ENCODE measurements around the gene NFKBIB. TPM values are rescaled to one million over a fixed set of nuclear protein-coding genes. Genes with fewer than 3 reads are reported as not detected.
"Not testable (repeated sequence)": the region's sequence is repeated elsewhere in the genome, so short reads cannot be mapped to it uniquely, and the experiment has no call there.

The NFKBIB gene
- polyA plus RNA-seq, 1 of the 3 experiments (the other 2 are of a cell fraction), result 31.8 TPM

DNA sequence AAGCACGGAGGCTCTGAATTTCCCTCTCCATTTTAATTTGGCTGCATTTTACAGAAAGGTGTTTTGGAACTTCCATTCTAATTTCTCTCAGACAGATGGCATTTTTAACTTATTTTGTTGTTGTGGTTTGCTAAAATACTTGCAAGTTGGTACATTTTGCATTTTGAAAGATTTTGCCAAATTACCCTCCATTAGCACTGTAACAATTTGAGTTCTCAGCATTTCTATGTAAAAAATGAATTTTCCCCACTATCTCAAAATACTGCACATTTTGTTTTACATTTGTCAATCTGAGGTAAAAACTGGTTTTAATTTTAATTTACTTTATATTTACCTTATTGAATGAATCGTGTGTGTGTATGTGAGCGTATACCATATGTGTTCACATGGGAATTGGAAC, 43.0 kb upstream of the NFKBIB start:
- no peak overlapping the region for H3K4me2 ChIP-seq
- 92% methylated on average over 3 of the region's 3 CpGs for WGBS (ENCODE audit: low lambda C conversion rate)
- TF ChIP-seq NRF1 (IDR thresholded peaks at IDR 0.05; ENCODE audit: low read depth, low read length), result no peak
- TF ChIP-seq MEF2A (IDR thresholded peaks at IDR 0.05; ENCODE audit: borderline replicate concordance, low read depth), result no peak
- TF ChIP-seq GATA2 (CRISPR knock-in tag; IDR thresholded peaks at IDR 0.05), result no peak

DNA sequence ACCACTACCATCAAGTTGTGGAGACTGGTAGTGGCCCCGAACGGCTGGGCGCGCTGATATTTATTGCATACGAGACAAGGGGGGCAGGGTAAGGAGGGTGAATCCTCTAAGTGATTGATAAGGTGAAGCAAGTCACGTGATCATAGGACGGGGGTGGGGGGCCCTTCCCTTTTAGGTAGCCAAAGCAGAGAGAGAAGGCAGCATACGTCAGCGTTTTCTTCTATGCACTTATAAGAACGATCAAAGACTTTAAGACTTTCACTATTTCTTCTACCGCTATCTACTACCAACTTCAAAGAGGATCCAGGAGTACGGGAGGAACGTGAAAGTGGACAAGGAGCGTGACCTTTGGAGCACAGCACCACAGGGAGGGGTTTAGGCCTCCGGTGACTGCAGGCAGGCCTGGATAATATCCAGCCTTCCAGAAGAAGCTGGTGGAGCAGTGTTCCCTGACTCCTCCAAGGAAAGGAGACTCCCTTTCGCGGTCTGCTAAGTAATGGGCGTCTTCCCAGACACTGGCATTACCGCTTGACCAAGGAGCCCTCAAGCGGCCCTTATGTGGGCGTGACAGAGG, 40.1 kb upstream of the NFKBIB start:
- POLR2A ChIA-PET; H2AFZ ChIP-seq (ENCODE audit: low read depth): not testable (repeated sequence)

More for the DNA sequence above, 43.0 kb upstream of the NFKBIB start:
- Histone ChIP-seq H3K9me3 (no peaks in the 10 kb centered on the region), H3K4me3 (ENCODE audit: low read depth in 2 of 2, low read length in 1 of 2) (no peak overlapping the region), H3K36me3 (replicated peaks in 1 of 2; ENCODE audit: control insufficient read depth in 1 of 2, insufficient read depth in 2 of 2, low read length in 1 of 2) (no peaks in the 10 kb centered on the region), H3K9me2 (no peaks in the 10 kb centered on the region), H2AFZ (ENCODE audit: low read depth) (no peak overlapping the region), H3K4me1 (ENCODE audit: control insufficient read depth in 1 of 2, insufficient read depth in 2 of 2, low read depth in 1 of 2, low read length in 1 of 2) (peaks cover 0 to 5% of the 10 kb centered on the region in 2 experiments; a peak in 1 of 4 replicates), H3K79me2 (ENCODE audit: insufficient read depth) (peaks cover 7% of the 10 kb centered on the region; the same call in 1 of the 2 replicates), H3K27ac (ENCODE audit: low read depth in 2 of 2, low read length in 1 of 2) (no peak overlapping the region), H3F3A (replicated peaks; ENCODE audit: insufficient read depth) (peaks cover 10% of the 10 kb centered on the region), H3K9ac (no peak overlapping the region), H3K27me3 (ENCODE audit: insufficient read depth) (no peaks in the 10 kb centered on the region), H4K20me1 (ENCODE audit: insufficient read depth) (no peaks in the 10 kb centered on the region)
- POLR2A ChIA-PET, result no interaction called here
- DNase-seq, result no peak
- CTCF ChIA-PET, result no interaction called here

DNA sequence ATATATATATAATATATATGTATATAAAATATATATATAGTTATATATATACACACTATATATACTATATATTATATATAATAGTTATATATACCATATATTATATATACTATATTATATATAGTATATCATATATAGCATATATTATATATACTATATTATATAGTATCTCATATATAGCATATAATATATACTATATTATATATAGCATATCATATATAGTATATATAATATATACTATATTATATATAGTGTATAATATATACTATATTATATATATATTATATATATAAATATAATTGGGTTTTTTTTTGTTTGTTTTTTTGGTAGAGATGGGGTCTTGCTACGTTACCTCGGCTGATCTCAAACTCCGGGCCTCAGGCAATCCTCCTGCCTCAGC, 38.4 kb upstream of the NFKBIB start:
- TF ChIP-seq, protein P1, sequence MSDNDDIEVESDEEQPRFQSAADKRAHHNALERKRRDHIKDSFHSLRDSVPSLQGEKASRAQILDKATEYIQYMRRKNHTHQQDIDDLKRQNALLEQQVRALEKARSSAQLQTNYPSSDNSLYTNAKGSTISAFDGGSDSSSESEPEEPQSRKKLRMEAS (IDR thresholded peaks at IDR 0.05; ENCODE audit: low read depth), result no peak
- TF ChIP-seq MEF2A (IDR thresholded peaks at IDR 0.05; ENCODE audit: borderline replicate concordance, low read depth) (no peak), FOXJ3 (CRISPR knock-in tag; IDR thresholded peaks at IDR 0.05) (no peak), FOSL2 (IDR thresholded peaks at IDR 0.05; ENCODE audit: borderline replicate concordance, low read depth) (no peak)
- Histone ChIP-seq H3K9ac (no peak overlapping the region), H3K9me3 (no peaks in the 10 kb centered on the region), H3F3A (replicated peaks; ENCODE audit: insufficient read depth) (no peaks in the 10 kb centered on the region), H2AFZ (ENCODE audit: low read depth) (no peak overlapping the region), H3K27ac (ENCODE audit: low read depth in 2 of 2, low read length in 1 of 2) (peak overlapping the region in 1 of 2 experiments; percentile 8; a peak in 1 of 4 replicates), H3K36me3 (replicated peaks in 1 of 2; ENCODE audit: control insufficient read depth in 1 of 2, insufficient read depth in 2 of 2, low read length in 1 of 2) (no peaks in the 10 kb centered on the region), H3K4me3 (ENCODE audit: low read depth in 2 of 2, low read length in 1 of 2) (no peak overlapping the region), H3K9me2 (no peaks in the 10 kb centered on the region), H3K79me2 (ENCODE audit: insufficient read depth) (no peaks in the 10 kb centered on the region), H3K4me1 (ENCODE audit: control insufficient read depth in 1 of 2, insufficient read depth in 2 of 2, low read depth in 1 of 2, low read length in 1 of 2) (peaks cover 0 to 7% of the 10 kb centered on the region in 2 experiments; a peak in 1 of 4 replicates), H3K27me3 (ENCODE audit: insufficient read depth) (no peaks in the 10 kb centered on the region), H4K20me1 (ENCODE audit: insufficient read depth) (no peaks in the 10 kb centered on the region), H3K4me2 (no peak overlapping the region)
- DNase-seq, result no peak
- ChIA-PET POLR2A (interaction anchor here (0.9 to 1.3 kb wide), 2 partner anchors 10 to 12 kb away, joined by 3 read pairs; no protein-coding TSS in a partner anchor), CTCF (no interaction called here)
- WGBS (ENCODE audit: low lambda C conversion rate), result 98% methylated on average over 3 of the region's 3 CpGs

More for the DNA sequence above, 40.1 kb upstream of the NFKBIB start:
- H3K27ac ChIP-seq (ENCODE audit: low read depth in 2 of 2, low read length in 1 of 2); H3K79me2 ChIP-seq (ENCODE audit: insufficient read depth); H3K4me1 ChIP-seq (ENCODE audit: control insufficient read depth in 1 of 2, insufficient read depth in 2 of 2, low read depth in 1 of 2, low read length in 1 of 2); H3F3A ChIP-seq (replicated peaks; ENCODE audit: insufficient read depth); H3K4me2 ChIP-seq; H3K9me2 ChIP-seq; H3K9ac ChIP-seq; H3K27me3 ChIP-seq (ENCODE audit: insufficient read depth); DNase-seq; H3K4me3 ChIP-seq (ENCODE audit: low read depth in 2 of 2, low read length in 1 of 2); H3K36me3 ChIP-seq (replicated peaks in 1 of 2; ENCODE audit: control insufficient read depth in 1 of 2, insufficient read depth in 2 of 2, low read length in 1 of 2); H3K9me3 ChIP-seq; H4K20me1 ChIP-seq (ENCODE audit: insufficient read depth): not testable (repeated sequence)
- CTCF ChIA-PET, result interaction anchor here (1.1 kb wide), 1 partner anchor 10 kb away, joined by 3 read pairs; no protein-coding TSS in a partner anchor
- 86% methylated on average over 19 of the region's 21 CpGs for WGBS (ENCODE audit: low lambda C conversion rate)
